K562 (cell line): Measurements from ENCODE around the gene RFT1. TPM values are rescaled to one million over a fixed set of nuclear protein-coding genes. Genes with fewer than 3 reads are reported as not detected.

ENCODE experiments used
- ATAC-seq: fragments of 200-7000 bp; cut with Tn5 transposase; 3 replicates; pipeline ENCODE4 v1.9.1; 2020; ENCODE audit warnings: moderate library complexity
- BruUV-seq: library from RNA; stranded (reverse); fragments of 400-500 nt; replicated peaks from 2 replicates; lab custom pipeline; 2021; lab: Mats Ljungman, UMichigan
- CTCF ChIA-PET: fragments of 300-600 bp; formaldehyde crosslinking; extraction: SDS; loops from one replicate; lab custom pipeline; 2021; ENCODE audit warnings: low intra/inter-chr PET ratio; lab: Yijun Ruan, JAX
- POLR2A ChIA-PET: fragments of 300-600, 350-650 bp; sonication (Branson Sonifier 250); formaldehyde crosslinking; extraction: SDS; loops from one replicate; lab custom pipeline; 2021; ENCODE audit warnings: antibody characterized with exemption, inconsistent platforms; lab: Yijun Ruan, JAX
- DNase-seq, 4 experiments: peaks; one replicate each; pipeline versions ENCODE4 v3.0.0 to v3.0.0-alpha.2; 2011 to 2018; ENCODE audit warnings: low spot score in 3 of 4, mixed read lengths in 3 of 4; ENCODE audit errors: extremely low read depth in 1 of 4
- FAIRE-seq: peaks from 2 replicates; lab custom pipeline; 2011; peaks lifted over from hg19 to GRCh38; lab: Jason Lieb, UNC
- H2AFZ ChIP-seq: 2 replicates; pipeline ENCODE4 v1.6.0; 2011; ENCODE audit warnings: low read depth, low read length, control low read depth, inconsistent platforms
- H3K27ac ChIP-seq: fragments of 200-600 bp; 3 replicates; pipeline ENCODE4 v1.8.0; 2011; ENCODE audit warnings: low read depth, mild to moderate bottlenecking, control low read depth, inconsistent platforms, low read length, moderate library complexity, mixed read lengths; ENCODE audit errors: extremely low read depth
- H3K27me3 ChIP-seq, 2 experiments: fragments of 300-600 bp in 1 of 2; 2 replicates in 1 of 2; 3 replicates in 1 of 2; pipeline versions ENCODE4 v1.6.0 to v1.8.0; 2011; ENCODE audit warnings: inconsistent platforms in 2 of 2, low read length in 2 of 2, mild to moderate bottlenecking in 1 of 2, mixed read lengths in 1 of 2, moderate library complexity in 1 of 2; ENCODE audit not compliant: control insufficient read depth in 2 of 2, insufficient read depth in 2 of 2
- H3K36me3 ChIP-seq: fragments of 300-600 bp; 3 replicates; pipeline ENCODE4 v1.8.0; 2011; ENCODE audit warnings: mild to moderate bottlenecking, low read length, inconsistent platforms; ENCODE audit not compliant: control insufficient read depth, insufficient read depth
- H3K4me1 ChIP-seq, 2 experiments: fragments of 200-600 bp in 1 of 2; replicated peaks in 1 of 2; 2 replicates in 1 of 2; 3 replicates in 1 of 2; pipeline versions ENCODE4 v1.5.1 to v1.8.0; 2011; ENCODE audit warnings: inconsistent platforms in 2 of 2, low read length in 2 of 2, mild to moderate bottlenecking in 1 of 2, mixed read lengths in 1 of 2, moderate library complexity in 1 of 2; ENCODE audit not compliant: control insufficient read depth in 2 of 2, insufficient read depth in 2 of 2
- H3K4me2 ChIP-seq: 2 replicates; pipeline ENCODE4 v1.6.1; 2011; ENCODE audit warnings: low read length, control low read depth, inconsistent platforms, mixed read lengths; ENCODE audit not compliant: insufficient read depth
- H3K4me3 ChIP-seq: fragments of 200-600 bp; sonication (generic), shearing (Covaris generic); 2 replicates; pipeline ENCODE4 v1.5.1; 2016; ENCODE audit warnings: control low read depth, inconsistent platforms
- H3K79me2 ChIP-seq: fragments of 200-600 bp; 3 replicates; pipeline ENCODE4 v1.8.0; 2011; ENCODE audit warnings: low read length, inconsistent platforms; ENCODE audit not compliant: control insufficient read depth, insufficient read depth
- H3K9ac ChIP-seq, 2 experiments: 2 replicates each; pipeline versions ENCODE4 v1.6.0 to v1.6.1; 2011; ENCODE audit warnings: low read depth in 2 of 2, low read length in 2 of 2, control low read depth in 1 of 2, inconsistent platforms in 1 of 2, mild to moderate bottlenecking in 1 of 2, mixed read lengths in 1 of 2; ENCODE audit not compliant: insufficient read depth in 1 of 2
- H3K9me1 ChIP-seq: one replicate; pipeline ENCODE4 v1.6.0; 2011; ENCODE audit warnings: inconsistent platforms, mild to moderate bottlenecking, low read length, moderate library complexity; ENCODE audit not compliant: control insufficient read depth, insufficient read depth
- H3K9me3 ChIP-seq: replicated peaks from 2 replicates; pipeline ENCODE4 v1.5.1; 2011; ENCODE audit warnings: low read depth, low read length, inconsistent platforms; ENCODE audit not compliant: control insufficient read depth, insufficient read depth
- H4K20me1 ChIP-seq: replicated peaks from 2 replicates; pipeline ENCODE4 v1.6.1; 2011; ENCODE audit warnings: low read length, inconsistent platforms, mixed read lengths; ENCODE audit not compliant: control insufficient read depth, insufficient read depth
- BHLHE40 ChIP-seq: IDR thresholded peaks from 2 replicates; pipeline ENCODE4 v1.6.1; 2011; ENCODE audit warnings: low read length, improper control_type of control experiment
- FOXP4 ChIP-seq: sonication (generic); formaldehyde crosslinking; IDR thresholded peaks from 2 replicates; pipeline ENCODE4 v1.8.0; 2022; ENCODE audit warnings: mild to moderate bottlenecking, missing genetic modification reagents, borderline replicate concordance
- MCM7 ChIP-seq, 2 experiments: fragments of 450-650 bp; IDR thresholded peaks; 2 replicates each; pipeline ENCODE4 v1.6.1; 2016 to 2018
- MNT ChIP-seq, 2 experiments: fragments of 450-650 bp; conservative IDR thresholded peaks; 2 replicates each; pipeline ENCODE4 v1.6.1; 2017; ENCODE audit warnings: mild to moderate bottlenecking in 2 of 2, moderate library complexity in 2 of 2
- NR4A1 ChIP-seq, 2 experiments: fragments of 250-450 bp in 1 of 2; fragments of 450-650 bp in 1 of 2; sonication (Bioruptor Pico) in 1 of 2; IDR thresholded peaks; 2 replicates each; pipeline versions ENCODE4 v1.4.0 to v1.6.1; 2016 to 2020; ENCODE audit warnings: mild to moderate bottlenecking in 2 of 2, missing compliant biosample characterization in 1 of 2, missing genetic modification characterization in 1 of 2, moderate library complexity in 1 of 2
- NRF1 ChIP-seq, 2 experiments: fragments of 450-650 bp; IDR thresholded peaks in 1 of 2; conservative IDR thresholded peaks in 1 of 2; 2 replicates each; pipeline ENCODE4 v1.6.1; 2014; ENCODE audit warnings: mild to moderate bottlenecking in 2 of 2
- POLR2H ChIP-seq: IDR thresholded peaks from 2 replicates; pipeline ENCODE4 v1.6.1; 2016; ENCODE audit warnings: missing genetic modification characterization, low read depth, mild to moderate bottlenecking, control low read depth, missing compliant biosample characterization, moderate library complexity
- RFX1 ChIP-seq: fragments of 450-650 bp; IDR thresholded peaks from 2 replicates; pipeline ENCODE4 v1.6.1; 2016; ENCODE audit warnings: mild to moderate bottlenecking, moderate library complexity
- USF1 ChIP-seq: sonication (generic); formaldehyde crosslinking; IDR thresholded peaks from 2 replicates; pipeline ENCODE4 v1.9.0; 2022; ENCODE audit warnings: mild to moderate bottlenecking, missing genetic modification reagents
- USF2 ChIP-seq: sonication (generic); formaldehyde crosslinking; IDR thresholded peaks from 2 replicates; pipeline ENCODE4 v1.5.0; 2020; ENCODE audit warnings: missing genetic modification reagents
- ZNF24 ChIP-seq: fragments of 450-650 bp; IDR thresholded peaks from 2 replicates; pipeline ENCODE4 v1.6.1; 2016
- WGBS: fragments of 100-300 bp; shearing (Covaris generic); methylation state at CpG from one replicate; pipeline ENCODE4 v1.1.6; 2016; ENCODE audit warnings: low coverage, mixed read lengths; ENCODE audit not compliant: insufficient coverage; ENCODE audit errors: missing lambda C conversion rate; 5-methylcytosine and 5-hydroxymethylcytosine counted together
- in situ Hi-C: fragments of 300-500 bp; cut with MboI; formaldehyde crosslinking; loops from 4 replicates; pipeline ENCODE4 v1.15.0; 2018; ENCODE audit warnings: inconsistent platforms, mixed read lengths
- intact Hi-C: fragments of 100-400 bp; cut with micrococcal nuclease; formaldehyde crosslinking; loops from 2 replicates; pipeline ENCODE4 v1.14.2; 2022
- polyA plus RNA-seq, 8 experiments: library from polyadenylated mRNA; depleted of rRNA in 4 of 8; stranded (reverse) in 5 of 8; unstranded in 3 of 8; fragments of >200 nt; fragmentation: Nextera tagmentation in 2 of 8; fragmentation: Illumina TruSeq in 1 of 8; extraction: Ambion mirVana in 2 of 8; extraction: Trizol in 1 of 8; gene quantifications; 2 replicates each; pipeline versions ENCODE4 v1.2.1 to v1.2.3, GENCODE V29; 2011 to 2014; ENCODE audit warnings: inconsistent platforms in 1 of 8, missing spikeins in 1 of 8
- total RNA-seq, 7 experiments: library from RNA; depleted of rRNA in 6 of 7; stranded (reverse); fragments of >200 nt in 6 of 7; fragmentation: Illumina TruSeq in 2 of 7; extraction: Trizol in 2 of 7; gene quantifications; 2 replicates each; pipeline versions ENCODE4 v1.2.1 to v1.2.3, GENCODE V29; 2011 to 2021; ENCODE audit warnings: low replicate concordance in 1 of 7
- TF ChIP-seq, protein P1 (sequence below), 3 experiments: fragments of 200-800 bp in 1 of 3; sonication (Bioruptor generic) in 1 of 3; sonication (generic) in 1 of 3; formaldehyde crosslinking in 1 of 3; IDR thresholded peaks; 2 replicates each; pipeline versions ENCODE4 v1.6.1 to v1.8.0; 2016 to 2022; ENCODE audit warnings: mild to moderate bottlenecking in 2 of 3, missing compliant biosample characterization in 2 of 3, missing genetic modification characterization in 2 of 3, missing genetic modification reagents in 1 of 3

Gene RFT1
- total and polyA plus RNA-seq, 9 of the 15 experiments (the other 6 are each of a cell fraction or from before 2014, with no cell fraction given) = 4.4 to 23.8 (median 8.9) TPM

DNA sequence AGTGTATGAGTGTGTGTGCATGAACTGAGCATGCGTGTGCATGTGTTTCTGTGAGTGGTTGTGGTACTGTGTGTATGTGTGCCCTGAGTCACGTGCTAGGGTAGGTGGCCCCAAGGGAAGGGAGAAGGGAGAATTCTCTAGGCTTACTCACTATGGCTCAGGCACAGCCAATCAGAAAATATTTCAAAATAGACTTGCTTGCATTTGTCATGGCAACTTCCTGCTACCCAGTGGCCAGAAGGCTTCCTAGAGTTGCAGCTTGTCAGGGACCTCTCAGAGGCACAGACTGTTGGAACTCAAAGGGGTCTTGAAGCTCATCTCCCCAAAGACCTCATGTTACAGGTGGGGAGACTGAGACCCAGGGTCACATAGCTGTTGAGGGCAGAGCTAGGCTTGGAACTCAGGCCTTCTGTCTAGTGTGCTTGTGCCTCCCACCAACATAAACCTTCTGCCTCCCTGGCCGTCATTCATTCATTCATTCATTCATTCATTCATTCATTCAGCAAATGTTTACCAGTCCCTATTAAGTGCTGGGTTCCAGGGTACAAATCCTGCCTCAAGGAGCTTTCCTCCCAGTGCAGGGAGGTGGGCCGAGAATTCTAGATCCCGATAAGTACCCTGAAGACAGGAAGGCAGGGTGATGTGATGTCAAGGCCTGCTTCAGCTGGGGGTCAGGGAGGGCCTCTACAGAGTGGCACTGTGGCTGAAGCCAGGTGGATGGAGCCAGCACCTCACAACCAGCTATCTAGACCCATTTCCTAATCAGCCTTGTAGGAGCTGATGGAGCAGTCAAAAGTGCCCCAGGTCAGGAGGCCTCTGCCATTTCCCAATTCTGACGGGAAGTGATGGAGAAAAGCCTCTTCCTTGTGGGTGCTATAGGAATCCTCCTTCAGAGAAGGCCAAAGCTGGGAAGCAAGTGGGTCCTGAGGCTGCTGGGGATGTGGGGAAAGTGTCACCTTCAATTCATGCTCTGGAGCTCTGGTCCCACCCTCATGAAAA, 10.9 kb upstream of the RFT1 start:
- H3K9ac ChIP-seq = no peak overlapping the region
- H3K9me3 ChIP-seq = no peaks in the 10 kb centered on the region
- POLR2A ChIA-PET = no interaction called here
- no peak overlapping the region for H2AFZ ChIP-seq
- intact Hi-C loops = no loop called here
- H3K79me2 ChIP-seq = no peaks in the 10 kb centered on the region
- no peak overlapping the region for H3K4me2 ChIP-seq
- no TSS peak for BruUV-seq
- H3K27ac ChIP-seq = no peak overlapping the region
- H3K4me1 ChIP-seq = peaks cover 0 to 5% of the 10 kb centered on the region in 2 experiments; a peak in 2 of 5 replicates
- H3K4me3 ChIP-seq = no peak overlapping the region
- CTCF ChIA-PET = no interaction called here
- no peaks in the 10 kb centered on the region for H3K9me1 ChIP-seq
- ATAC-seq (peak; percentile 29; the same call in 1 of the 3 replicates), FAIRE-seq (no peak), DNase-seq (no peak)
- no peaks in the 10 kb centered on the region for H3K36me3 ChIP-seq
- 24% methylated on average over 4 of the region's 6 CpGs for WGBS
- H4K20me1 ChIP-seq = no peaks in the 10 kb centered on the region
- in situ Hi-C loops = no loop called here
- no peaks in the 10 kb centered on the region for H3K27me3 ChIP-seq
- TF ChIP-seq ZNF24 (peak; percentile 96), USF1 (CRISPR knock-in tag) (peak; percentile 24; the same call in 1 of the 2 replicates), NR4A1 (CRISPR knock-in tag; IDR thresholded peaks at IDR 0.05) (no peak), NR4A1 (tag; IDR thresholded peaks at IDR 0.05) (no peak), NRF1 (conservative IDR thresholded peaks at IDR 0.05 in 1 of 2, IDR thresholded peaks at IDR 0.05 in 1 of 2) (peak in 1 of 2 experiments; percentile 42; a peak in 2 of 4 replicates), BHLHE40 (0 out of 2 replicates have a peak, but pooled peaks have one; percentile 29), RFX1 (peak; percentile 34), MCM7 (IDR thresholded peaks at IDR 0.05) (no peak), FOXP4 (CRISPR knock-in tag) (no peak), USF2 (CRISPR knock-in tag) (peak; percentile 23; the same call in 1 of the 2 replicates), POLR2H (no peak), MNT (conservative IDR thresholded peaks at IDR 0.05) (no peak)
- TF ChIP-seq, protein P1, sequence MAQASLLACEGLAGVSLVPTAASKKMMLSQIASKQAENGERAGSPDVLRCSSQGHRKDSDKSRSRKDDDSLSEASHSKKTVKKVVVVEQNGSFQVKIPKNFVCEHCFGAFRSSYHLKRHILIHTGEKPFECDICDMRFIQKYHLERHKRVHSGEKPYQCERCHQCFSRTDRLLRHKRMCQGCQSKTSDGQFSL (CRISPR knock-in tag; IDR thresholded peaks at IDR 0.05) = no peak
- TF ChIP-seq, protein P1 (tag; IDR thresholded peaks at IDR 0.05) = no peak
